Hepatocyte (in vitro differentiated cells): ENCODE data around the gene ZBTB7C. TPM values are rescaled to one million over a fixed set of nuclear protein-coding genes. Genes with fewer than 3 reads are reported as not detected.

Experiments used
- DNase-seq: peaks from one replicate; pipeline ENCODE4 v3.0.0-alpha.2; 2016; ENCODE audit warnings: low spot score
- H2AFZ ChIP-seq: fragments of 200-600 bp; sonication (generic); 2 replicates; pipeline ENCODE4 v1.6.0; 2016; ENCODE audit warnings: antibody characterized with exemption, mild to moderate bottlenecking
- H3K27ac ChIP-seq: fragments of 200-600 bp; sonication (generic); 2 replicates; pipeline ENCODE4 v1.5.1; 2016; ENCODE audit warnings: mild to moderate bottlenecking
- H3K27me3 ChIP-seq: fragments of 200-600 bp; sonication (generic); 2 replicates; pipeline ENCODE4 v1.6.1; 2016
- H3K36me3 ChIP-seq: fragments of 200-600 bp; sonication (generic); replicated peaks from 2 replicates; pipeline ENCODE4 v1.5.1; 2016; ENCODE audit warnings: low read depth; ENCODE audit not compliant: insufficient read depth
- H3K4me1 ChIP-seq: fragments of 200-600 bp; sonication (generic); 2 replicates; pipeline ENCODE4 v1.5.1; 2016; ENCODE audit warnings: mild to moderate bottlenecking, moderate library complexity; ENCODE audit not compliant: insufficient read depth
- H3K4me2 ChIP-seq: fragments of 200-600 bp; sonication (generic); 2 replicates; pipeline ENCODE4 v1.6.0; 2016
- H3K4me3 ChIP-seq: fragments of 200-600 bp; sonication (generic); 2 replicates; pipeline ENCODE4 v1.5.1; 2016; ENCODE audit warnings: mild to moderate bottlenecking
- H3K79me2 ChIP-seq: fragments of 200-600 bp; sonication (generic); 2 replicates; pipeline ENCODE4 v1.6.0; 2017; ENCODE audit warnings: mild to moderate bottlenecking
- H3K9me2 ChIP-seq: fragments of 200-600 bp; sonication (generic); replicated peaks from 2 replicates; pipeline ENCODE4 v1.6.0; 2017; ENCODE audit warnings: mild to moderate bottlenecking; ENCODE audit not compliant: insufficient read depth
- H3K9me3 ChIP-seq: fragments of 200-600 bp; sonication (generic); 2 replicates; pipeline ENCODE4 v1.5.1; 2016; ENCODE audit warnings: low read depth, mild to moderate bottlenecking
- H4K20me1 ChIP-seq: fragments of 200-600 bp; sonication (generic); 2 replicates; pipeline ENCODE4 v1.6.0; 2016; ENCODE audit warnings: mild to moderate bottlenecking; ENCODE audit not compliant: insufficient read depth, poor library complexity, severe bottlenecking
- EZH2 ChIP-seq: fragments of 200-600 bp; sonication (generic); IDR thresholded peaks from 2 replicates; pipeline ENCODE4 v1.6.1; 2016; ENCODE audit warnings: antibody characterized with exemption, mild to moderate bottlenecking, borderline replicate concordance
- EZH2phosphoT487 ChIP-seq: fragments of 200-600 bp; sonication (generic); IDR thresholded peaks from one replicate; pipeline ENCODE4 v1.6.1; 2018; ENCODE audit warnings: antibody characterized with exemption, mild to moderate bottlenecking, low read depth, moderate library complexity; ENCODE audit not compliant: unreplicated experiment, severe bottlenecking
- WGBS: methylation state at CpG from one replicate; pipeline ENCODE4 v1.1.6; 2016; ENCODE audit warnings: low lambda C conversion rate; ENCODE audit errors: missing lambda C conversion rate; 5-methylcytosine and 5-hydroxymethylcytosine counted together
- polyA plus RNA-seq: library from polyadenylated mRNA; unstranded; fragments of >200 nt; fragmentation: Nextera tagmentation; extraction: Ambion mirVana; gene quantifications from 2 replicates; pipeline ENCODE4 v1.2.1, GENCODE V29; 2016
- total RNA-seq: library from RNA; depleted of rRNA; stranded (reverse); fragments of >200 nt; gene quantifications from 2 replicates; pipeline ENCODE4 v1.2.3, GENCODE V29; 2014
- TF ChIP-seq, protein P1 (sequence below): fragments of 200-600 bp; sonication (generic); IDR thresholded peaks from 2 replicates; pipeline ENCODE4 v1.5.1; 2016; ENCODE audit warnings: antibody characterized with exemption, mild to moderate bottlenecking; ENCODE audit not compliant: poor library complexity

The ZBTB7C gene
- total and polyA plus RNA-seq, 2 experiments from 2014 or later: 0.70 to 1.0 TPM

DNA sequence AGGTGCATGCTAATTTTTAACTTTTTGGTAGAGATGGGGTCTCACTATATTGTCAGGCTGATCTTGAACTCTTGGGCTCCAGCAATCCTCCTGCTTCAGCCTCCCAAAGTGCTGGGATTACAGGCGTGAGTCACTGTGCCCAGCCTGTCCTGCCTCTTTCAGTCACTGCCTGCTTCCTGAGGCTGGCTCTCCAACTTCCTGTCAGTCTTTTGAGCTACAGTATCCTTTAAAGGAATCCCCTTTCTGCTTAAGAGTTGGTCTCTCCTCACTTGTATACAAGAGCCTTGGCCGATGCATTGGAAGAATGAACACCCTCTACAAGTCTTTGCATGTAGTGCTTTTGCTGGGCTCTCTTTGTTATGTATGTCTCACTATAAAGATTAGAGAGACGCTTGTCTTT, 390.3 kb downstream of the ZBTB7C start:
- no peak for TF ChIP-seq EZH2phosphoT487
- TF ChIP-seq, protein P1, sequence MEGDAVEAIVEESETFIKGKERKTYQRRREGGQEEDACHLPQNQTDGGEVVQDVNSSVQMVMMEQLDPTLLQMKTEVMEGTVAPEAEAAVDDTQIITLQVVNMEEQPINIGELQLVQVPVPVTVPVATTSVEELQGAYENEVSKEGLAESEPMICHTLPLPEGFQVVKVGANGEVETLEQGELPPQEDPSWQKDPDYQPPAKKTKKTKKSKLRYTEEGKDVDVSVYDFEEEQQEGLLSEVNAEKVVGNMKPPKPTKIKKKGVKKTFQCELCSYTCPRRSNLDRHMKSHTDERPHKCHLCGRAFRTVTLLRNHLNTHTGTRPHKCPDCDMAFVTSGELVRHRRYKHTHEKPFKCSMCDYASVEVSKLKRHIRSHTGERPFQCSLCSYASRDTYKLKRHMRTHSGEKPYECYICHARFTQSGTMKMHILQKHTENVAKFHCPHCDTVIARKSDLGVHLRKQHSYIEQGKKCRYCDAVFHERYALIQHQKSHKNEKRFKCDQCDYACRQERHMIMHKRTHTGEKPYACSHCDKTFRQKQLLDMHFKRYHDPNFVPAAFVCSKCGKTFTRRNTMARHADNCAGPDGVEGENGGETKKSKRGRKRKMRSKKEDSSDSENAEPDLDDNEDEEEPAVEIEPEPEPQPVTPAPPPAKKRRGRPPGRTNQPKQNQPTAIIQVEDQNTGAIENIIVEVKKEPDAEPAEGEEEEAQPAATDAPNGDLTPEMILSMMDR: no peak
- TF ChIP-seq EZH2: no peak
- Histone ChIP-seq H3K79me2 (no peaks in the 10 kb centered on the region), H3K36me3 (no peaks in the 10 kb centered on the region), H3K27ac (no peak overlapping the region), H3K27me3 (peaks cover 20% of the 10 kb centered on the region), H3K4me2 (no peak overlapping the region), H3K4me1 (peaks cover 3% of the 10 kb centered on the region), H2AFZ (no peak overlapping the region), H3K9me3 (no peaks in the 10 kb centered on the region), H3K4me3 (no peak overlapping the region), H3K9me2 (no peaks in the 10 kb centered on the region), H4K20me1 (no peaks in the 10 kb centered on the region)
- WGBS: 73% methylated on average over 3 of the region's 3 CpGs
- DNase-seq: no peak

DNA sequence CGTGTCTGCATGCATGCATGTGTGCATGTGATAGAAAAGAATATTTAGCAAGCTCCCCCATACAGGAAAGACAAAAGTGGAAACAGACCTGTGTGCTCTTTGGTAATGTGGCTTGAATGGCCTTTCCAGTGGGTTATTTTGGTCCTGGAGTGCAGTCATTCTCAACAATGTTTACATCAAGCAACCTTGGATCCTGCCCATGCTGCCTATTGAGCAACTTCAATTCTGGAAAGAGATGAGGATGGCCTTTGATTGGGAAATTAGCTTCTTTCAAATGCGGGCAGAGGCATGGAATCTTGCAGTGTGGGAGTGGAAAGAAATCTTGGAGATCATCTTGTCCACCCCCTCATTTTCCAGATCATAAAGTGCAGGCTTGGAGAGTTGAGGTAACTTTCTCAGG, 391.5 kb downstream of the ZBTB7C start:
- no peak overlapping the region for H2AFZ ChIP-seq
- 77% methylated on average over 2 of the region's 2 CpGs for WGBS
- H3K27ac ChIP-seq: no peak overlapping the region
- no peaks in the 10 kb centered on the region for H4K20me1 ChIP-seq
- no peaks in the 10 kb centered on the region for H3K9me2 ChIP-seq
- DNase-seq: no peak
- no peaks in the 10 kb centered on the region for H3K36me3 ChIP-seq
- TF ChIP-seq, protein P1: no peak
- TF ChIP-seq EZH2 (no peak), EZH2phosphoT487 (no peak)
- no peak overlapping the region for H3K4me2 ChIP-seq
- no peak overlapping the region for H3K4me3 ChIP-seq
- H3K79me2 ChIP-seq: no peaks in the 10 kb centered on the region
- no peaks in the 10 kb centered on the region for H3K4me1 ChIP-seq
- peaks cover 24% of the 10 kb centered on the region for H3K27me3 ChIP-seq
- H3K9me3 ChIP-seq: no peaks in the 10 kb centered on the region

DNA sequence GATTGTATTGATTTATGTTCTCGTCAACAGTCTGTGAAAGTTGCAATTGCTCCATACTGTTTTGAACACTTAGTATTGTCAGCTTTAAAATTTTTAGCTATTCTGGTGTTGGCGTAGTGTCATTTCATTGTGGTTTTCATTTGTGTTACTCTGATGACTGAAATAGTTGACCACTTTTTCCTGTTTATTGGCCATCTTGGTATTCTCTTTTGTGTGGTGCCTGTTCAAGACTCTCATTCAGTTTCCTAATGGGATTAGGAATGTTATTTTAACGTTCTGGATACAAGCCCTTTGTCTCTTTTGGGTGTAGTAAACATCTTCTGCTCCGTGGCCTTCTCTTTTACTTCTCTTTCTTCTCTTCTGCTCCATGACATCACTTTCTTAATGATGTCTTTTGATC, 396.0 kb downstream of the ZBTB7C start:
- H4K20me1 ChIP-seq: no peaks in the 10 kb centered on the region
- H2AFZ ChIP-seq: no peak overlapping the region
- no peak overlapping the region for H3K4me2 ChIP-seq
- H3K27me3 ChIP-seq: peaks cover 4% of the 10 kb centered on the region
- H3K9me3 ChIP-seq: no peaks in the 10 kb centered on the region
- H3K36me3 ChIP-seq: no peaks in the 10 kb centered on the region
- TF ChIP-seq, protein P1: no peak
- no peak for TF ChIP-seq EZH2
- TF ChIP-seq EZH2phosphoT487: no peak
- no peaks in the 10 kb centered on the region for H3K9me2 ChIP-seq
- no peak for DNase-seq
- H3K4me3 ChIP-seq: no peak overlapping the region
- no peak overlapping the region for H3K27ac ChIP-seq
- 55% methylated on average over 4 of the region's 4 CpGs for WGBS
- H3K79me2 ChIP-seq: no peaks in the 10 kb centered on the region
- H3K4me1 ChIP-seq: no peaks in the 10 kb centered on the region

DNA sequence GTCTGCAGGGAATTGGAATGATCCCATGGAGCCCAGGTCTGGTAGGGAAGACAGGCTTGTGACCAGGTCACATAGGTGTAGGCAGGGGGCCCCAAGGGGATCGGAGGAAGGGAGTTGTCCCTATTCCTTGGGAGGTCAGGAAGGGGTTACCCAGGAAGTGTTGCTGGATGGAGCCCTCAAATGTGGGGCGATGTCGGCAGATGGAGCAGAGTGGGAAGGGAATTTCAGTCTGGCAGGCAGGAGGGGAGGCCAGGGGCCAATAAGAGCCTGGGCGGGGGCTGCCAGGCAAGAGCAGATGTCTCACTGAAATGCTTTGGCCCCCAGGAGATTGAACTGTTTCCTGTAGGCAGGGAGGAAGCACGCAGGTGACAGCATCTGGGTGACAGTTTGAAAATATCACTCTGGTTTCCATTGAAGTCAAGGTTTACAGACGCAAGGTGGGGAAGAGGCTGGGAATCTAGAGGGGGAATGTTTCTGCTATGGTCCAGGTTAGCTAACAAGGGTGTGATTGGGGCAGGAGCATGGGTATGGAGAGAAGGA, 397.2 kb downstream of the ZBTB7C start:
- 78% methylated on average over 6 of the region's 6 CpGs for WGBS
- TF ChIP-seq, protein P1: no peak
- TF ChIP-seq EZH2 (no peak), EZH2phosphoT487 (no peak)
- Histone ChIP-seq H3K27ac (no peak overlapping the region), H3K9me3 (no peaks in the 10 kb centered on the region), H3K4me2 (no peak overlapping the region), H3K4me3 (no peak overlapping the region), H3K79me2 (no peaks in the 10 kb centered on the region), H3K4me1 (no peaks in the 10 kb centered on the region), H3K36me3 (no peaks in the 10 kb centered on the region), H3K9me2 (no peaks in the 10 kb centered on the region), H3K27me3 (peaks cover 4% of the 10 kb centered on the region), H4K20me1 (no peaks in the 10 kb centered on the region), H2AFZ (no peak overlapping the region)
- no peak for DNase-seq
